GM10266 (cell line): ENCODE data around the gene GSTT4.

Source experiments
- DNase-seq: peaks from one replicate; pipeline ENCODE4 v3.0.0; 2012; ENCODE audit errors: extremely low spot score
- TF ChIP-seq, protein P1 (sequence below): IDR thresholded peaks from 2 replicates; pipeline ENCODE4 v1.5.1; 2012; ENCODE audit warnings: mild to moderate bottlenecking, low read depth; ENCODE audit not compliant: control insufficient read depth, insufficient read depth; ENCODE audit errors: missing control alignments

Gene GSTT4

DNA sequence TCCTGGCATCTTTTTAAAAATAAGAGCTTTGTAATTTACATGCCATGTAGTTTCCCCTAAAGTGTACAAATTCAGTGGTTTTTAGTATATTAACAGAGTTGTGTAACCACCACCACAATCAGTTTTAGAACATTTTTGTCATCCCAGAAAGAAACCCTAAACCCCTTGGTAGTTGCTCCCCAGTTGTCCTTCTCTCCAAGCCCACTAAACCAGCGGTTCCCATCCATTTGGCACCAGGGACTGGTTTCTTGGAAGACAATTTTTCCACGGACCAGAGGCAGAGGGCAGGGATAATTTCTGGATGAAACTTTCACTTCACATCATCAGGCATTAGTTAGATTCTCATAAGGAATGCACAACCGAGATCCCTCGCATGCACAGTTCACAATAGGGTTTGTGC lies 28.5 kb upstream of the GSTT4 start:
- TF ChIP-seq, protein P1, sequence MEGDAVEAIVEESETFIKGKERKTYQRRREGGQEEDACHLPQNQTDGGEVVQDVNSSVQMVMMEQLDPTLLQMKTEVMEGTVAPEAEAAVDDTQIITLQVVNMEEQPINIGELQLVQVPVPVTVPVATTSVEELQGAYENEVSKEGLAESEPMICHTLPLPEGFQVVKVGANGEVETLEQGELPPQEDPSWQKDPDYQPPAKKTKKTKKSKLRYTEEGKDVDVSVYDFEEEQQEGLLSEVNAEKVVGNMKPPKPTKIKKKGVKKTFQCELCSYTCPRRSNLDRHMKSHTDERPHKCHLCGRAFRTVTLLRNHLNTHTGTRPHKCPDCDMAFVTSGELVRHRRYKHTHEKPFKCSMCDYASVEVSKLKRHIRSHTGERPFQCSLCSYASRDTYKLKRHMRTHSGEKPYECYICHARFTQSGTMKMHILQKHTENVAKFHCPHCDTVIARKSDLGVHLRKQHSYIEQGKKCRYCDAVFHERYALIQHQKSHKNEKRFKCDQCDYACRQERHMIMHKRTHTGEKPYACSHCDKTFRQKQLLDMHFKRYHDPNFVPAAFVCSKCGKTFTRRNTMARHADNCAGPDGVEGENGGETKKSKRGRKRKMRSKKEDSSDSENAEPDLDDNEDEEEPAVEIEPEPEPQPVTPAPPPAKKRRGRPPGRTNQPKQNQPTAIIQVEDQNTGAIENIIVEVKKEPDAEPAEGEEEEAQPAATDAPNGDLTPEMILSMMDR = no peak
- no peak for DNase-seq

DNA sequence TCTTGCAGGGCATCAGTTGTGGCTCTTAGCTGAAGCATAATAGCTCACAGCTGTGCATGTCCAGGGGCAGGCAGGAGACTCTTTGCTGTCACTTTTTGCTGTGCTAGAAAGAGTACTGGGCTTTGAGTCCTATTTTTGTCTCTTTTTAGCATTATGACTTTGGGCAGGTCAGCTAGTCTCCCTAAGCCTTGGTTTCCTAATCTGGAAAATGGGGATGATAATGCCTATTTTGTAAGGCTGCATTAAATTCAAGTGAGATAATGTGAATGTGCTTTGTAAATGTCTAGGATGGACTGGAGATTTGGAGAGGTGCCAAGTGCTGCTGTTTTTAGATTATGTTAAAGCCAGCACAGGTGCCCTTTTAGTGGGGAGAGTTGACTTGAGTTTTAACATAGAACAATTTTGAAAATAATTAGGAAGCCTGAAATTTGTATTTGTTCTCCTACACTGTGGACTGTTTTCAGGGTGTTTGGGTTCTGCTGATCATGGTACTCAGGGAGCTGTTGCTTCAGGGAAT lies 25.0 kb upstream of the GSTT4 start:
- DNase-seq = no peak
- TF ChIP-seq, protein P1 = no peak

DNA sequence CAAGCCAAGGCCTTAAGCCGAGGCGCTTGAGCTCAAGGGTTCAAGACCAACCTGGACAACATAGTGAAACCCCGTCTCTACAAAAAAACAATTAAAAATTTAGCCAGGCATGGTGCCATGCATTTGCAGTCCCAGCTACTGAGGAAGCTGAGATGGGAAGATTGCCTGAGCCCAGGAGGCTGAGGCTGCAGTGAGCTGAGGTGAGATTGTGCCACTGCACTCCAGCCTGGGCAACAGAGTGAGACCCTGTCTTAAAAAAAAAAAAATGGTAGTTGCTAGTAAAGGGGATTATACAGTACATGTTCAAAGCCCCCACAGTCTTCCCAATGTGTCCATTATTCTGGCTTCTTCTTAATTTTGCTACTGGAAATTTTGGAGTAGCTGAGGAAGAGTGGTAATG lies 24.1 kb upstream of the GSTT4 start:
- TF ChIP-seq, protein P1 = no peak
- no peak for DNase-seq

DNA sequence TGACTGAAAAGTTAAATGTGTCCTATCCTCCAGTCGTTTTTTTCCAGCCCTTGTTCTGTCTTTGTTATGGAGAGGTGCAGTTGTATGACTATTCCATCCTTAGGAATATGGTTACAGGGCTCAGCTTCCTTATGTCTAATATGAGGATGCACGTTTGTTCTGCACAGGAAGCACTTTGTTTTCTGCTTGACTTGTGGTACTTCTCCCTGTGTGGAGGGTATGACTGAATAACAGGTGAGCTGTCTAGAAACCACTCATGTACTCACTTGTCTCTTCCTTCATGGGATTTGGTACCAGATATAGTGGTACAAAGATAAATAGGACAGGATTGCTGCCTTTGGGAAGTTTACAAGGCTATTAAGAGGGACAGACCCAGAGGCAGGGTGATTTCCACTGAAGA lies 23.3 kb upstream of the GSTT4 start:
- TF ChIP-seq, protein P1 = no peak
- DNase-seq = no peak

DNA sequence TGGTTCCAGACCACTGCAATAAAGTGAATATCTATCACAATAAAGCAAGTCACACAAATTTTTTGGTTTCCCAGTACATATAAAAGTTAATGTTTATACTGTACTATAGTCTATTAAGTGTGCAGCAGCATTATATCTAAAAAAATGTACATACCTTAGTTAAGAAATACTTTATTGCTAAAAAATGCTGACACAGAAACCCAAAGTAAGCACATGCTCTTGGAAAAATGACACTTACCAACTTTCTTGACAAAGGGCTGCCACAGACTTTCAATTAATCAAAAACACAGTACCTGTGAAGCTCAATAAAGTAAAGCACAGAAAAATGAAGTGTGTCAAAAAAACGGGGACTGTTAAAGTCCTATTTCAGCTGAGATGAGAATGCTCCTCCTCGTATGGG lies 22.7 kb upstream of the GSTT4 start:
- TF ChIP-seq, protein P1 = no peak
- no peak for DNase-seq

DNA sequence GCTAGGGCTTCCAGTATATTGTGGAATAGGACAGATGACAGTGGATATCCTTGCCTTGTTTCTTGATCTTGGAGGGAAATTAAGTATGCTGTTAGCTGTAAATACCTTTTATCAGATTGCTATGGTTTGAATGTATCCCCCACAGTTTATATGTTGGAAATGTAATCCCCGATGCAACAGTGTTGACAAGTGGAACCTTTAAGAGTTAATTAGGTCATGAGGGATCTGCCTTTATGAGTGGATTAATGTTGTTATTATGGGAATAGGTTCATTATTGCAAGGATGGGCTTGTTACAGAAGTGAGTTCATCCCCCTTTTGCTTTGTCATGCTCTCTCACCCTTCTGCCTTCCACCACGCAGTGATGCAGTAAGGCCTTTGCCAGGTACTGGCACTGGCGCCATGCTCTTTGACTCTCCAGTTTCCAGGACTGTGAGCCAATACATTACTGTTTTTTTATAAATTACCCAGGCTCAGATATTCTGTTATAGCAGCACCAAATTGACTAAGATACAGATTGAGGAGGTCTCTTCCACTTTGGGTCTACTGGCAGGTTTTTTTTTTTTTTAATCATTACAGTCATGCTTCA lies 22.2 kb upstream of the GSTT4 start:
- TF ChIP-seq, protein P1 = no peak
- no peak for DNase-seq

DNA sequence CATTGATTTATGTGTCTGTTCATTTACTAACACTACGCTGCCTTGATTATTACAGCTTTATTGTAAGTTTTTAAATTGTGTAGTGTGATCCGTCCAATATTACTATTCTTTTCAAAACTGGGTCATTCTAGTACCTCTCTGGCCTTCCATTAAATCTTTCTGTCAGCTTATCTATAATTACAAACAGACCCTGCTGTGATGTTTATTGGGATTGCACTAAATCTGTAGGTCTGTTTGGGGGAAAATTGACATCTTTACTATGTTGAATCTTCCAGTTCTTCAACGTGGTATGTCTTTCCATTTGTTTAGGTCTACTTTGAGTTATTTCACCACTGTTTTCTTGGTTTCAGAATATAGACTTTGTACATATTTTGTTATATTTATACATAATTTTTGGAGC lies 21.5 kb upstream of the GSTT4 start:
- no peak for DNase-seq
- TF ChIP-seq, protein P1 = no peak
